IPS DF 4.7 (cell line): ENCODE measurements around the gene LGALS7.
"Not testable (repeated sequence)": the region's sequence is repeated elsewhere in the genome, so short reads cannot be mapped to it uniquely, and the experiment has no call there.

Experiments
- DNase-seq: peaks from one replicate; pipeline ENCODE4 v3.0.0-alpha.2; 2013; ENCODE audit warnings: low spot score; ENCODE audit errors: extremely low read depth

The LGALS7 gene

GRCh38 chr19:38800577-38801347 lies 27.4 kb upstream of the LGALS7 start:
- DNase-seq: no peak

- no peak for DNase-seq
These were observed 25.8 kb upstream of the LGALS7 start for GRCh38 chr19:38799104-38799503.

GRCh38 chr19:38797781-38798180 lies 24.5 kb upstream of the LGALS7 start:
- not testable (repeated sequence) for DNase-seq

- DNase-seq: no peak
These were observed 22.8 kb upstream of the LGALS7 start for GRCh38 chr19:38796154-38796553.

- DNase-seq: no peak
These were observed 22.2 kb upstream of the LGALS7 start for GRCh38 chr19:38795549-38795948.

- DNase-seq: no peak
These were observed 20.4 kb upstream of the LGALS7 start for GRCh38 chr19:38793671-38794070.

GRCh38 chr19:38793177-38793576 lies 19.9 kb upstream of the LGALS7 start:
- no peak for DNase-seq

- no peak for DNase-seq
These were observed 19.2 kb upstream of the LGALS7 start for GRCh38 chr19:38792250-38793111.

- DNase-seq: not testable (repeated sequence)
These were observed 18.2 kb upstream of the LGALS7 start for GRCh38 chr19:38791451-38792064.

GRCh38 chr19:38790507-38791403 lies 17.4 kb upstream of the LGALS7 start:
- not testable (repeated sequence) for DNase-seq

- DNase-seq: no peak
These were observed 15.3 kb upstream of the LGALS7 start, which contains the start of gene LGALS7B for GRCh38 chr19:38788478-38789243. TSS of gene LGALS7B (plus strand) at chr19:38789200. CDS start at chr19:38789227, 27 bp downstream.

GRCh38 chr19:38786572-38787265 lies 13.4 kb upstream of the LGALS7 start:
- no peak for DNase-seq

- DNase-seq: not testable (repeated sequence)
These were observed 12.7 kb upstream of the LGALS7 start for GRCh38 chr19:38786061-38786460.

- no peak for DNase-seq
These were observed 11.9 kb upstream of the LGALS7 start for GRCh38 chr19:38785187-38785699.

- DNase-seq: no peak
These were observed 10.9 kb upstream of the LGALS7 start for GRCh38 chr19:38784224-38784623.

GRCh38 chr19:38782212-38782611 lies 8.9 kb upstream of the LGALS7 start:
- not testable (repeated sequence) for DNase-seq

- no peak for DNase-seq
These were observed 7.7 kb upstream of the LGALS7 start for GRCh38 chr19:38781058-38781457.

GRCh38 chr19:38780443-38780842 lies 7.1 kb upstream of the LGALS7 start:
- DNase-seq: no peak

GRCh38 chr19:38778733-38779132 lies 5.4 kb upstream of the LGALS7 start:
- DNase-seq: no peak
